K562 (cell line): ENCODE data around the gene PCARE. TPM values are rescaled to one million over a fixed set of nuclear protein-coding genes. Genes with fewer than 3 reads are reported as not detected.

ENCODE experiments used
- ATAC-seq: fragments of 200-7000 bp; cut with Tn5 transposase; 3 replicates; pipeline ENCODE4 v1.9.1; 2020; ENCODE audit warnings: moderate library complexity
- BruUV-seq: library from RNA; stranded (reverse); fragments of 400-500 nt; replicated peaks from 2 replicates; lab custom pipeline; 2021; lab: Mats Ljungman, UMichigan
- CTCF ChIA-PET: fragments of 300-600 bp; formaldehyde crosslinking; extraction: SDS; loops from one replicate; lab custom pipeline; 2021; ENCODE audit warnings: low intra/inter-chr PET ratio; lab: Yijun Ruan, JAX
- POLR2A ChIA-PET: fragments of 300-600, 350-650 bp; sonication (Branson Sonifier 250); formaldehyde crosslinking; extraction: SDS; loops from one replicate; lab custom pipeline; 2021; ENCODE audit warnings: antibody characterized with exemption, inconsistent platforms; lab: Yijun Ruan, JAX
- DNase-seq, 4 experiments: peaks; one replicate each; pipeline versions ENCODE4 v3.0.0 to v3.0.0-alpha.2; 2011 to 2018; ENCODE audit warnings: low spot score in 3 of 4, mixed read lengths in 3 of 4; ENCODE audit errors: extremely low read depth in 1 of 4
- FAIRE-seq: peaks from 2 replicates; lab custom pipeline; 2011; peaks lifted over from hg19 to GRCh38; lab: Jason Lieb, UNC
- H2AFZ ChIP-seq: 2 replicates; pipeline ENCODE4 v1.6.0; 2011; ENCODE audit warnings: low read depth, low read length, control low read depth, inconsistent platforms
- H3K27ac ChIP-seq: fragments of 200-600 bp; 3 replicates; pipeline ENCODE4 v1.8.0; 2011; ENCODE audit warnings: low read depth, mild to moderate bottlenecking, control low read depth, inconsistent platforms, low read length, moderate library complexity, mixed read lengths; ENCODE audit errors: extremely low read depth
- H3K27me3 ChIP-seq, 2 experiments: fragments of 300-600 bp in 1 of 2; 2 replicates in 1 of 2; 3 replicates in 1 of 2; pipeline versions ENCODE4 v1.6.0 to v1.8.0; 2011; ENCODE audit warnings: inconsistent platforms in 2 of 2, low read length in 2 of 2, mild to moderate bottlenecking in 1 of 2, mixed read lengths in 1 of 2, moderate library complexity in 1 of 2; ENCODE audit not compliant: control insufficient read depth in 2 of 2, insufficient read depth in 2 of 2
- H3K36me3 ChIP-seq: fragments of 300-600 bp; 3 replicates; pipeline ENCODE4 v1.8.0; 2011; ENCODE audit warnings: mild to moderate bottlenecking, low read length, inconsistent platforms; ENCODE audit not compliant: control insufficient read depth, insufficient read depth
- H3K4me1 ChIP-seq, 2 experiments: fragments of 200-600 bp in 1 of 2; replicated peaks in 1 of 2; 2 replicates in 1 of 2; 3 replicates in 1 of 2; pipeline versions ENCODE4 v1.5.1 to v1.8.0; 2011; ENCODE audit warnings: inconsistent platforms in 2 of 2, low read length in 2 of 2, mild to moderate bottlenecking in 1 of 2, mixed read lengths in 1 of 2, moderate library complexity in 1 of 2; ENCODE audit not compliant: control insufficient read depth in 2 of 2, insufficient read depth in 2 of 2
- H3K4me2 ChIP-seq: 2 replicates; pipeline ENCODE4 v1.6.1; 2011; ENCODE audit warnings: low read length, control low read depth, inconsistent platforms, mixed read lengths; ENCODE audit not compliant: insufficient read depth
- H3K4me3 ChIP-seq: fragments of 200-600 bp; sonication (generic), shearing (Covaris generic); 2 replicates; pipeline ENCODE4 v1.5.1; 2016; ENCODE audit warnings: control low read depth, inconsistent platforms
- H3K79me2 ChIP-seq: fragments of 200-600 bp; 3 replicates; pipeline ENCODE4 v1.8.0; 2011; ENCODE audit warnings: low read length, inconsistent platforms; ENCODE audit not compliant: control insufficient read depth, insufficient read depth
- H3K9ac ChIP-seq, 2 experiments: 2 replicates each; pipeline versions ENCODE4 v1.6.0 to v1.6.1; 2011; ENCODE audit warnings: low read depth in 2 of 2, low read length in 2 of 2, control low read depth in 1 of 2, inconsistent platforms in 1 of 2, mild to moderate bottlenecking in 1 of 2, mixed read lengths in 1 of 2; ENCODE audit not compliant: insufficient read depth in 1 of 2
- H3K9me1 ChIP-seq: one replicate; pipeline ENCODE4 v1.6.0; 2011; ENCODE audit warnings: inconsistent platforms, mild to moderate bottlenecking, low read length, moderate library complexity; ENCODE audit not compliant: control insufficient read depth, insufficient read depth
- H3K9me3 ChIP-seq: replicated peaks from 2 replicates; pipeline ENCODE4 v1.5.1; 2011; ENCODE audit warnings: low read depth, low read length, inconsistent platforms; ENCODE audit not compliant: control insufficient read depth, insufficient read depth
- H4K20me1 ChIP-seq: replicated peaks from 2 replicates; pipeline ENCODE4 v1.6.1; 2011; ENCODE audit warnings: low read length, inconsistent platforms, mixed read lengths; ENCODE audit not compliant: control insufficient read depth, insufficient read depth
- FOSL1 ChIP-seq: fragments of 200-800 bp; sonication (Bioruptor generic); conservative IDR thresholded peaks from 2 replicates; pipeline ENCODE4 v1.6.1; 2016; ENCODE audit warnings: missing genetic modification characterization, missing compliant biosample characterization
- MAFK ChIP-seq: IDR thresholded peaks from 2 replicates; pipeline ENCODE4 v1.6.1; 2011; ENCODE audit warnings: low read length, improper control_type of control experiment
- POLR2H ChIP-seq: IDR thresholded peaks from 2 replicates; pipeline ENCODE4 v1.6.1; 2016; ENCODE audit warnings: missing genetic modification characterization, low read depth, mild to moderate bottlenecking, control low read depth, missing compliant biosample characterization, moderate library complexity
- ZNF133 ChIP-seq: fragments of 250-450 bp; sonication (Bioruptor Pico); IDR thresholded peaks from 2 replicates; pipeline ENCODE4 v1.4.0; 2020; ENCODE audit warnings: mild to moderate bottlenecking
- ZNF282 ChIP-seq: sonication (generic); formaldehyde crosslinking; IDR thresholded peaks from 2 replicates; pipeline ENCODE4 v1.8.1; 2023; ENCODE audit warnings: missing genetic modification reagents
- ZNF316 ChIP-seq: fragments of 450-650 bp; IDR thresholded peaks from 2 replicates; pipeline ENCODE4 v1.6.1; 2016
- WGBS: fragments of 100-300 bp; shearing (Covaris generic); methylation state at CpG from one replicate; pipeline ENCODE4 v1.1.6; 2016; ENCODE audit warnings: low coverage, mixed read lengths; ENCODE audit not compliant: insufficient coverage; ENCODE audit errors: missing lambda C conversion rate; 5-methylcytosine and 5-hydroxymethylcytosine counted together
- in situ Hi-C: fragments of 300-500 bp; cut with MboI; formaldehyde crosslinking; loops from 4 replicates; pipeline ENCODE4 v1.15.0; 2018; ENCODE audit warnings: inconsistent platforms, mixed read lengths
- intact Hi-C: fragments of 100-400 bp; cut with micrococcal nuclease; formaldehyde crosslinking; loops from 2 replicates; pipeline ENCODE4 v1.14.2; 2022
- polyA plus RNA-seq, 8 experiments: library from polyadenylated mRNA; depleted of rRNA in 4 of 8; stranded (reverse) in 5 of 8; unstranded in 3 of 8; fragments of >200 nt; fragmentation: Nextera tagmentation in 2 of 8; fragmentation: Illumina TruSeq in 1 of 8; extraction: Ambion mirVana in 2 of 8; extraction: Trizol in 1 of 8; gene quantifications; 2 replicates each; pipeline versions ENCODE4 v1.2.1 to v1.2.3, GENCODE V29; 2011 to 2014; ENCODE audit warnings: inconsistent platforms in 1 of 8, missing spikeins in 1 of 8
- total RNA-seq, 7 experiments: library from RNA; depleted of rRNA in 6 of 7; stranded (reverse); fragments of >200 nt in 6 of 7; fragmentation: Illumina TruSeq in 2 of 7; extraction: Trizol in 2 of 7; gene quantifications; 2 replicates each; pipeline versions ENCODE4 v1.2.1 to v1.2.3, GENCODE V29; 2011 to 2021; ENCODE audit warnings: low replicate concordance in 1 of 7

Gene PCARE
- total and polyA plus RNA-seq, 9 of the 15 experiments (the other 6 are each of a cell fraction or from before 2014, with no cell fraction given) = not detected

DNA sequence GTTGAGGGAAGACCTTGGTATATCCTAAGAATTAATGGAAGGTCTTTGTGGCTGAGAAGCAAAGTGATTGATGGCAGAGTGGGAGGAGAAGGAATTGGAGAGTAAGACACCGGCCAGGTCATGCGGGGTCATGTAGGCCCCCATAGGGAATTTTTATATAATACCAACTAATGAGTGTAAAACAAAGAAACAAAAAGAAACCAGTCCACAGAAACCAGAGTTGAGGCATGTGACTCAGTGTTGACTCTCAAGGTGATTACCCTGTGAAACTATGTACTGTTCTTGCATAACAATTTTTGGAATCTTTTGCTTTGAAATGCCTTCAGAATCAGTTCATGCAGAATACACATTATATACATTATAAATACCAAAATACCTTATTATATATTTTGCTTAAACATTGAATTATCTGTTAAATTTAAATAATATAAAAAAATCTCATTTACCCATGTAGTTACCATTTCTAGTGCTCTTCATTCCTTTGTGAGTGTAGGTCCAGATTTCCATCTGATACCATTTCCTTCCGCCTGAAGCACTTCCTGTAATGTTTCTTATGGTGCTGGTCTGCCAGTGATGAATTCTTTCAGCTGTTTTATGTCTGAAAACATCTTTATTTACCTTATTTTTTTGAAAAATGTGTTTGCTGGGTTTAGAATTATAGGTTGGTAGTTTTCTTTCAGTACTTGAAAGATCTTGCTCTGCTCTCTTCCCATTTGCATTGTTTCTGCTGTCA is 49.5 kb upstream of the PCARE start:
- no peak for FAIRE-seq

DNA sequence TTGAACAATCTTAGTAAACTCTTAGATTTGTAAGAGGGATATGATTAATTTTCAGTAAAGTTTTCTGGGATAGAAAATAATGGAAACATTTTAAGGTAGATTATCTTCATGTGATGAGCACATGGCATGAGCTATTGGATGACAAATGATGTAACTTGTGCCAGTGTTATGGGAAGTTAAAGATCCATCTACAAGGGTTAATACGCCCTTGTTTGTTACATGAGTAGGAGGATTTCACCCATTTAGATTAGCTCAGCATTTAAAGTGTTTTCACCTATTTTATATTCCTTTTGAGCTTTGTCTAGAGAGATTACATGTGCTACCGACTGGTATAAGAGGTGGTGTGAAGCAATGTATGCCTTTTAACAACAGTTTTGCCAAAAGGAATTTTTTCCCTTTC is 46.5 kb upstream of the PCARE start:
- 5% methylated on average over 2 of the region's 2 CpGs for WGBS
- Histone ChIP-seq H3K27me3 (peaks cover 12% of the 10 kb centered on the region in 2 experiments; a peak in 4 of 5 replicates), H3K4me1 (peaks cover 0 to 2% of the 10 kb centered on the region in 2 experiments; a peak in 2 of 5 replicates), H3K36me3 (no peaks in the 10 kb centered on the region), H2AFZ (no peak overlapping the region), H3K4me2 (no peak overlapping the region), H3K9ac (no peak overlapping the region)
- ATAC-seq = no peak
- DNase-seq = no peak
- no TSS peak for BruUV-seq
- intact Hi-C loops = no loop called here
- in situ Hi-C loops = no loop called here
- TF ChIP-seq MAFK = 0 out of 2 replicates have a peak, but pooled peaks have one; percentile 9
- no peak for TF ChIP-seq ZNF133 (CRISPR knock-in tag)
- TF ChIP-seq ZNF316 = peak; percentile 31
- TF ChIP-seq, all 486 proteins: peak for 2
- Histone ChIP-seq H3K27ac (no peak overlapping the region), H3K4me3 (no peak overlapping the region), H3K79me2 (no peaks in the 10 kb centered on the region), H4K20me1 (no peaks in the 10 kb centered on the region), H3K9me1 (no peaks in the 10 kb centered on the region), H3K9me3 (no peaks in the 10 kb centered on the region)
- CTCF ChIA-PET = no interaction called here
- no peak for FAIRE-seq
- POLR2A ChIA-PET = interaction anchor here (0.5 to 1.2 kb wide), 2 partner anchors 12 to 1981 kb away, joined by 3 read pairs; no protein-coding TSS in a partner anchor

More for the DNA sequence above, 49.5 kb upstream of the PCARE start:
- Histone ChIP-seq H2AFZ (no peak overlapping the region), H3K4me2 (no peak overlapping the region), H3K9me1 (no peaks in the 10 kb centered on the region), H4K20me1 (no peaks in the 10 kb centered on the region), H3K27ac (no peak overlapping the region), H3K4me1 (no peaks in the 10 kb centered on the region), H3K9me3 (no peaks in the 10 kb centered on the region), H3K4me3 (no peak overlapping the region), H3K27me3 (0 out of 5 replicates have a peak, but pooled peaks cover 2 to 5% of the 10 kb centered on the region in 2 experiments), H3K36me3 (no peaks in the 10 kb centered on the region), H3K79me2 (no peaks in the 10 kb centered on the region), H3K9ac (no peak overlapping the region)
- no TSS peak for BruUV-seq
- DNase-seq (no peak), ATAC-seq (no peak)
- TF ChIP-seq FOSL1 = 0 out of 2 replicates have a peak, but pooled peaks have one; percentile 12
- TF ChIP-seq POLR2H (tag) = no peak
- TF ChIP-seq ZNF282 (CRISPR knock-in tag) = no peak
- 9% methylated on average over 3 of the region's 3 CpGs for WGBS
- intact Hi-C loops (no loop called here), in situ Hi-C loops (no loop called here)
- POLR2A ChIA-PET = interaction anchor here (0.7 kb wide), 1 partner anchor 11 kb away, joined by 3 read pairs; no protein-coding TSS in a partner anchor
- CTCF ChIA-PET = no interaction called here
